Measurements from ENCODE around the gene RAP2A. TPM values are rescaled to one million over a fixed set of nuclear protein-coding genes. Genes with fewer than 3 reads are reported as not detected.

The RAP2A gene
- total RNA-seq (10 to 100 TPM in 1 of 2 donors, 1 to 10 TPM in 1; 9.5 to 37.2 TPM), polyA plus RNA-seq (1 to 10 TPM; 3.1 to 3.9 TPM)

- TF ChIP-seq TAF1 (conservative IDR thresholded peaks at IDR 0.05), result peak; percentile 57
- peak in 1 of 2 donors; percentile 7 for TF ChIP-seq RAD21 (IDR thresholded peaks at IDR 0.05)
- TF ChIP-seq GABPA (IDR thresholded peaks at IDR 0.05 in 1 of 2, conservative IDR thresholded peaks at IDR 0.05 in 1 of 2), result no peak
- no peak for TF ChIP-seq NR2F2 (IDR thresholded peaks at IDR 0.05)
- no peak for TF ChIP-seq FOXA2 (IDR thresholded peaks at IDR 0.05)
- peak within 1 kb of the TSS; percentile 84 to 99 (median 96) for H3K4me3 ChIP-seq (ENCODE audit: low read depth in 1 of 3, low read length in 3 of 3)
- H3K9ac ChIP-seq (ENCODE audit: low read depth in 1 of 2, low read length in 2 of 2), result peak within 1 kb of the TSS; percentile 71 to 98
- peak within 1 kb of the TSS; percentile 99 for H3K27ac ChIP-seq (ENCODE audit: low read depth in 1 of 2, low read length in 2 of 2)
- H3K9me3 ChIP-seq (ENCODE audit: control insufficient read depth in 4 of 4, low read length in 3 of 4), result no peaks in the 10 kb centered on the region
- peak; percentile 88 for DNase-seq (ENCODE audit: low spot score)
- H3K27me3 ChIP-seq (ENCODE audit: control insufficient read depth in 4 of 4, insufficient read depth in 4 of 4, low read length in 3 of 4), result no peaks in the 10 kb centered on the region
- H3K36me3 ChIP-seq (ENCODE audit: control insufficient read depth in 4 of 4, insufficient read depth in 3 of 4, low read depth in 1 of 4, low read length in 3 of 4), result no peaks in the 10 kb centered on the region
- WGBS, result under 1% methylated on average over 94 of the region's 94 CpGs
- H3K4me1 ChIP-seq (ENCODE audit: control insufficient read depth in 4 of 4, insufficient read depth in 4 of 4, low read length in 3 of 4), result peaks cover 0 to 16% (median 10%) of the 10 kb centered on the region in 4 donors
Observed at GRCh38 chr13:97433727-97434396, at the start of gene RAP2A. Gene RAP2A, plus strand, starts transcription at chr13:97434169. Its CDS starts 302 bp downstream, at chr13:97434471.

- H3K9ac ChIP-seq (ENCODE audit: low read depth in 1 of 2, low read length in 2 of 2), result no peak overlapping the region
Observed at GRCh38 chr13:97384371-97384770, 49.6 kb upstream of the RAP2A start.

More at GRCh38 chr13:97384371-97384770, 49.6 kb upstream of the RAP2A start:
- Histone ChIP-seq H3K27me3 (ENCODE audit: control insufficient read depth in 4 of 4, insufficient read depth in 4 of 4, low read length in 3 of 4) (no peaks in the 10 kb centered on the region), H3K36me3 (ENCODE audit: control insufficient read depth in 4 of 4, insufficient read depth in 3 of 4, low read depth in 1 of 4, low read length in 3 of 4) (peaks cover 1 to 38% (median 22%) of the 10 kb centered on the region in 4 donors), H3K9me3 (ENCODE audit: control insufficient read depth in 4 of 4, low read length in 3 of 4) (no peaks in the 10 kb centered on the region), H3K4me1 (ENCODE audit: control insufficient read depth in 4 of 4, insufficient read depth in 4 of 4, low read length in 3 of 4) (no peaks in the 10 kb centered on the region), H3K27ac (ENCODE audit: low read depth in 1 of 2, low read length in 2 of 2) (no peak overlapping the region), H3K4me3 (ENCODE audit: low read depth in 1 of 3, low read length in 3 of 3) (no peak overlapping the region)
- WGBS, result 77% methylated on average over 2 of the region's 2 CpGs
- no peak for DNase-seq (ENCODE audit: low spot score)
- TF ChIP-seq GABPA (IDR thresholded peaks at IDR 0.05 in 1 of 2, conservative IDR thresholded peaks at IDR 0.05 in 1 of 2) (no peak), HNF4G (IDR thresholded peaks at IDR 0.05) (no peak), RAD21 (IDR thresholded peaks at IDR 0.05) (no peak), FOXA1 (IDR thresholded peaks at IDR 0.05) (no peak), FOXA2 (IDR thresholded peaks at IDR 0.05) (no peak), EGR1 (IDR thresholded peaks at IDR 0.05; ENCODE audit: low read depth in 2 of 2) (no peak), RXRA (IDR thresholded peaks at IDR 0.05) (no peak), NR2F2 (IDR thresholded peaks at IDR 0.05) (no peak), YY1 (IDR thresholded peaks at IDR 0.05) (no peak), JUND (IDR thresholded peaks at IDR 0.05) (no peak), MAX (IDR thresholded peaks at IDR 0.05) (no peak), SP1 (IDR thresholded peaks at IDR 0.05) (no peak)
- TF ChIP-seq, protein P1, sequence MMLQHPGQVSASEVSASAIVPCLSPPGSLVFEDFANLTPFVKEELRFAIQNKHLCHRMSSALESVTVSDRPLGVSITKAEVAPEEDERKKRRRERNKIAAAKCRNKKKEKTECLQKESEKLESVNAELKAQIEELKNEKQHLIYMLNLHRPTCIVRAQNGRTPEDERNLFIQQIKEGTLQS (IDR thresholded peaks at IDR 0.05), result no peak
- TF ChIP-seq, protein P2, sequence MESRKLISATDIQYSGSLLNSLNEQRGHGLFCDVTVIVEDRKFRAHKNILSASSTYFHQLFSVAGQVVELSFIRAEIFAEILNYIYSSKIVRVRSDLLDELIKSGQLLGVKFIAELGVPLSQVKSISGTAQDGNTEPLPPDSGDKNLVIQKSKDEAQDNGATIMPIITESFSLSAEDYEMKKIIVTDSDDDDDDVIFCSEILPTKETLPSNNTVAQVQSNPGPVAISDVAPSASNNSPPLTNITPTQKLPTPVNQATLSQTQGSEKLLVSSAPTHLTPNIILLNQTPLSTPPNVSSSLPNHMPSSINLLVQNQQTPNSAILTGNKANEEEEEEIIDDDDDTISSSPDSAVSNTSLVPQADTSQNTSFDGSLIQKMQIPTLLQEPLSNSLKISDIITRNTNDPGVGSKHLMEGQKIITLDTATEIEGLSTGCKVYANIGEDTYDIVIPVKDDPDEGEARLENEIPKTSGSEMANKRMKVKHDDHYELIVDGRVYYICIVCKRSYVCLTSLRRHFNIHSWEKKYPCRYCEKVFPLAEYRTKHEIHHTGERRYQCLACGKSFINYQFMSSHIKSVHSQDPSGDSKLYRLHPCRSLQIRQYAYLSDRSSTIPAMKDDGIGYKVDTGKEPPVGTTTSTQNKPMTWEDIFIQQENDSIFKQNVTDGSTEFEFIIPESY (IDR thresholded peaks at IDR 0.05), result no peak
- TF ChIP-seq, protein P3, sequence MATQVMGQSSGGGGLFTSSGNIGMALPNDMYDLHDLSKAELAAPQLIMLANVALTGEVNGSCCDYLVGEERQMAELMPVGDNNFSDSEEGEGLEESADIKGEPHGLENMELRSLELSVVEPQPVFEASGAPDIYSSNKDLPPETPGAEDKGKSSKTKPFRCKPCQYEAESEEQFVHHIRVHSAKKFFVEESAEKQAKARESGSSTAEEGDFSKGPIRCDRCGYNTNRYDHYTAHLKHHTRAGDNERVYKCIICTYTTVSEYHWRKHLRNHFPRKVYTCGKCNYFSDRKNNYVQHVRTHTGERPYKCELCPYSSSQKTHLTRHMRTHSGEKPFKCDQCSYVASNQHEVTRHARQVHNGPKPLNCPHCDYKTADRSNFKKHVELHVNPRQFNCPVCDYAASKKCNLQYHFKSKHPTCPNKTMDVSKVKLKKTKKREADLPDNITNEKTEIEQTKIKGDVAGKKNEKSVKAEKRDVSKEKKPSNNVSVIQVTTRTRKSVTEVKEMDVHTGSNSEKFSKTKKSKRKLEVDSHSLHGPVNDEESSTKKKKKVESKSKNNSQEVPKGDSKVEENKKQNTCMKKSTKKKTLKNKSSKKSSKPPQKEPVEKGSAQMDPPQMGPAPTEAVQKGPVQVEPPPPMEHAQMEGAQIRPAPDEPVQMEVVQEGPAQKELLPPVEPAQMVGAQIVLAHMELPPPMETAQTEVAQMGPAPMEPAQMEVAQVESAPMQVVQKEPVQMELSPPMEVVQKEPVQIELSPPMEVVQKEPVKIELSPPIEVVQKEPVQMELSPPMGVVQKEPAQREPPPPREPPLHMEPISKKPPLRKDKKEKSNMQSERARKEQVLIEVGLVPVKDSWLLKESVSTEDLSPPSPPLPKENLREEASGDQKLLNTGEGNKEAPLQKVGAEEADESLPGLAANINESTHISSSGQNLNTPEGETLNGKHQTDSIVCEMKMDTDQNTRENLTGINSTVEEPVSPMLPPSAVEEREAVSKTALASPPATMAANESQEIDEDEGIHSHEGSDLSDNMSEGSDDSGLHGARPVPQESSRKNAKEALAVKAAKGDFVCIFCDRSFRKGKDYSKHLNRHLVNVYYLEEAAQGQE (IDR thresholded peaks at IDR 0.05), result no peak

Data from liver (tissue), 9 donors.